LNCaP clone FGC (cell line): ENCODE data around the gene BBX.

ENCODE experiments used
- DNase-seq: peaks from one replicate; pipeline ENCODE4 v3.0.0-alpha.2; 2011; ENCODE audit warnings: low read depth
- H3K4me3 ChIP-seq: 2 replicates; pipeline ENCODE4 v1.5.1; 2011; ENCODE audit warnings: mild to moderate bottlenecking, low read depth, low read length, control low read depth
- TF ChIP-seq, protein P1 (sequence below): IDR thresholded peaks from 2 replicates; pipeline ENCODE4 v1.5.1; 2012; ENCODE audit warnings: mild to moderate bottlenecking; ENCODE audit not compliant: control insufficient read depth, insufficient read depth; ENCODE audit errors: extremely low read depth

The BBX gene

DNA sequence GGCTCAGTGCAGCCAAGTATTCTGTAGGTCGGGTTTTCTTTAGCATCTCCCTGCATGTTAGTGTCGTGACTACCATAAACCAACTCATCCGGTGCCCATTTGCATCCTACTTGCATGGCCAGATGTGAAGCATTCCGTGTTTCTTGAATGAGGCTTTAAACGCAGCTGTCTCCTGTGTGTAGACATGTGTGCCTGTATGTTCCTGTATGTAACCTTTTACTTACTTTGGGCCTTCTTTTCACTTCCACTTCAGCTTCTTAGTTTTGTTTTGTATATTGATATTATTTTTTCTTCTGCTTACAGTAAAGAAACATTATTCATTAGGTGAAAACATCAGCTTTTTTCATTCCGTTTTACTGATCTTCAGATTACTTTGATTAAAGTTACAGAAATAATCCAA is 267.9 kb downstream of the BBX start:
- no peak overlapping the region for H3K4me3 ChIP-seq
- no peak for DNase-seq

DNA sequence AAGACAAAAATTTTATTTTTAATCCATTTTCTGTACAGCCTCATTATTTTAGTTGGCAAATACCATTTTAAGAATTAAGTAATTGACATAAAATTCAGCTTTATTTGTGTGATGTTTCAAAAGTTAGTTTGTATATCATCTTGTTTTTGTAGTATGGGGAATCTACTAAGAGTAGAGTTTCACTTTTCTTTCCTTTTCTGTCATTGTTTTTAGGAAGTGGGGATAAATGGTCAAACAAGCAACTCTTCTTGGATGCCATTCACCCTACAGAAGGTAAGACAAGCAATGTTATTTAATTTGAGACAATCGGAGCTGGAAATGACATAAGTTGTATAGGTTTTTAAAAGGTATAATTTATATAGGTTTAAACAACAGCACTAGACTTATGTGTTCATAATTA is 268.3 kb downstream of the BBX start:
- no peak overlapping the region for H3K4me3 ChIP-seq
- DNase-seq: no peak
- TF ChIP-seq, protein P1, sequence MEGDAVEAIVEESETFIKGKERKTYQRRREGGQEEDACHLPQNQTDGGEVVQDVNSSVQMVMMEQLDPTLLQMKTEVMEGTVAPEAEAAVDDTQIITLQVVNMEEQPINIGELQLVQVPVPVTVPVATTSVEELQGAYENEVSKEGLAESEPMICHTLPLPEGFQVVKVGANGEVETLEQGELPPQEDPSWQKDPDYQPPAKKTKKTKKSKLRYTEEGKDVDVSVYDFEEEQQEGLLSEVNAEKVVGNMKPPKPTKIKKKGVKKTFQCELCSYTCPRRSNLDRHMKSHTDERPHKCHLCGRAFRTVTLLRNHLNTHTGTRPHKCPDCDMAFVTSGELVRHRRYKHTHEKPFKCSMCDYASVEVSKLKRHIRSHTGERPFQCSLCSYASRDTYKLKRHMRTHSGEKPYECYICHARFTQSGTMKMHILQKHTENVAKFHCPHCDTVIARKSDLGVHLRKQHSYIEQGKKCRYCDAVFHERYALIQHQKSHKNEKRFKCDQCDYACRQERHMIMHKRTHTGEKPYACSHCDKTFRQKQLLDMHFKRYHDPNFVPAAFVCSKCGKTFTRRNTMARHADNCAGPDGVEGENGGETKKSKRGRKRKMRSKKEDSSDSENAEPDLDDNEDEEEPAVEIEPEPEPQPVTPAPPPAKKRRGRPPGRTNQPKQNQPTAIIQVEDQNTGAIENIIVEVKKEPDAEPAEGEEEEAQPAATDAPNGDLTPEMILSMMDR: no peak

More for the DNA sequence above, 267.9 kb downstream of the BBX start:
- TF ChIP-seq, protein P1: no peak

DNA sequence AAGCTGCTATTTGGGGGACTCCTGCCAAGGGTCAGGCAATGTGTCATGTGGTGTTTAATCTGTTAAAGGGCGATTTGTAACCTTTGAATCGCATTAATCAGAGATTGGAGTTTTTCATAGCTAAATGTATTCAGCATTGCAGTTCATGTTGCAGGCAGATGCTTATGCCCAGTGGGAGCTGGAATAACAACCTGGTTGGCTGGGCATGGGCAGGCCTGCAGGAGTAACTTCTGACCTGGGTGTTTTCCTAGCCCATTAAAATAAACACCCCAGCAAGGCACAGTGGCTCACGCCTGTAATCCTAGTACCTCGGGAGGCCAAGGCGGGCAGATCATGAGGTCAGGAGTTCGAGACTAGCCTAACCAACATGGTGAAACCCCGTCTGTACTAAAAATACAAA is 268.7 kb downstream of the BBX start:
- TF ChIP-seq, protein P1: no peak
- no peak overlapping the region for H3K4me3 ChIP-seq

DNA sequence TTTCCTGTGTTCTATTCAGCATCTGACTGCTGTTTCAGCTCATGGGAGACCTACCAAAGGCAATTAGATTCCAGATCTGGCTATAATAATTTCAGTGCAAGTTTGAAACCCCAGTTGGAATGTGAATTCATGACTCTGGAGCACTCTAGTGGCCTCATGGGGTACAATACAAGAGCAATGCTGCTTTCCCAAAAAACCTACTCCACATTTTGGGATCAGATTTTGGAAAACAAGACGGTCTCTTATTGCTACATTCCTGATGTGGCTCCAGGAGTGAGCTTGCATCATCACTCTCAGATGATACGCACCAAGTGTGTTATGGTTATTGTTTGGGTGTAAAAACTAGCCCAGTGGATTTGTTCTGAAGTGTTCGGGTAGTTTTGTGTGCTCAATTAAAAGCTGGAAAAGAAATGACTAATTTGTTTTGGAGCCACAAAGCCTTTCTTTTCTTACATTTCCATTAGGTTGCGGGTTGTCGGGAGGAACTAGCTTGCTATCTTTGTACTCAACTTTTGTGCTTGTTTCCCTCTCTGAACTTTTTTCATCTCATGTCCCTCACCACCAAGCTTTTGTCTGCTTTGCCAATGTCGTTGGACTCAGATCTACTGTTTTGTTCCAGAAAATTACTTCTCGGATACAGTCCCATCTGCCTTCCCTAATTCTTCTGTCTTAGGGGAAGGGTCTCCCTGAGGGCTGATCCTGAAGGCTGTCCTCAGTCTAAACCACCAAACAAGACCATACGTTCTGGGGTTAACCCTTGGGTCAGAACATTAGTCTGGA is 272.1 kb downstream of the BBX start:
- TF ChIP-seq, protein P1: peak; percentile 46
- no peak for DNase-seq

More for the DNA sequence above, 268.7 kb downstream of the BBX start:
- DNase-seq: no peak

DNA sequence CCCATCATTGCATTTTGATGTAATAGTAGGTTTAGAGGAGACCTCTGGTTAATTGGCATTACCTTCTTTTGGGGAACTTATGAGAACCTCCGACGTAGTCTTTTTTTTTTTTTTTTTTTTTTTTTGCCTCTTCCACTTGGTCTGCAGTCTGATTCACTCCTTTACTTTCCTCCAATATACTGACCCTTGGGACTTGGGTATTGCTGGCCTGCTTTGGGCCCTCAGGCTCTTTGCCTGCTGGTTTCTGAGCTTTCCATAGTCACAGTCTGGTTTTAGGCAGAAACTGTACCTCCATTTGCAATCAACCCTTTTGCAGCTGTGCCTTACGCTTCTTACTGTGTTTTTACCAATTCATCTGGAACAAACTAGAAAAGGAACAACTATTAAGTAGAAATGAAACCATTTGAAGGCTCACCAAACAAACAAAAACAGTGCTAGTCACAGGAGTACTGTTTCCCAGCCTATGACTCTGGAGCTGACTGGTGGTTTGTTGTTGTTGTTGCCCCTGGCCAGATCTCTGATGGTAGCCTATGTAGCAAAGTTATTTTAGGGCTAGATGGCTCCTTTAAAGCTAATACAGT is 272.8 kb downstream of the BBX start:
- DNase-seq: no peak
- no peak overlapping the region for H3K4me3 ChIP-seq
- TF ChIP-seq, protein P1: no peak

More for the DNA sequence above, 272.1 kb downstream of the BBX start:
- no peak overlapping the region for H3K4me3 ChIP-seq

DNA sequence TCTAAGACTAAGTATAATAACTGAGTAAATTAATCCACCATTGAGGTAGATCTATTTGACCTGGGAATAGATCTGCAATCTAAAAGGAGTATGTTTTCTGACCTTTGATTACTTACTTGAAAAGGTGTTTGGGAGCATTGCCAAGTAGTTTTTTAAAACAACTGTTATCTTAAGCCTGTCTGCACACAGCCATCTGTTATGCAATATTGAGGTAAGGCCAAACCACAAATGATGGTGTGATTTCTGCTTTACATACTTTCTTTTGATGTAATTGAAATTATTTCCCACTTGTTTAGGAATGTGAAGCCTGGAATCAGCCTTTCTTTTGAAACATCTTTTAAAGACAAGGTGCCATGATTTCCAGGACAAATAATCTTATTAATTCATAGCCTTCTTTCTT is 274.0 kb downstream of the BBX start:
- TF ChIP-seq, protein P1: no peak
- no peak overlapping the region for H3K4me3 ChIP-seq
- DNase-seq: peak; percentile 15

DNA sequence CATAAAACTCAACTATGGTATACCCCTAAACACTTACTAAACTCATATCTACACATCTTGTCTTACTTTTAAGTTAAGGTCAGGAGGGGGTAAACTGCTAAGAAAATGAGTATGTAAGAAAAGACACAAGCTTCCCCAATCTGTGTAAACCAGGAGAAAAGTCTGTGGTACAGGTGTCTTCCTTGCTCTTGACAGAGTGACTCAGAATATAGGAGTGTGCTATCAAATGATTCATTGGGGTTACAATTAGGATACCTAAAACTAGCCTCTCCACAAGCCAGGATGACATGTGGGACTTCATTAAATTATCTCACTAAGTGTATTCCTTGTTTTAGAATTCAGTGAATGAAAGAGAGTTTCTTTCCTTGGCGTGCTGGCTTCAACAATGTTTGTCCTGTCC is 274.8 kb downstream of the BBX start:
- no peak for DNase-seq
- no peak overlapping the region for H3K4me3 ChIP-seq
- TF ChIP-seq, protein P1: no peak
